HG03575 (cell line): ENCODE measurements around the gene FMO4.
"Not testable (repeated sequence)": the region's sequence is repeated elsewhere in the genome, so short reads cannot be mapped to it uniquely, and the experiment has no call there.

Source experiments
- ATAC-seq: cut with Tn5 transposase; IDR thresholded peaks from one replicate; pipeline ENCODE4 v1.9.1; 2021; ENCODE audit not compliant: unreplicated experiment, insufficient number of reproducible peaks, low FRiP score; ENCODE audit errors: extremely low read depth

The FMO4 gene, protein sequence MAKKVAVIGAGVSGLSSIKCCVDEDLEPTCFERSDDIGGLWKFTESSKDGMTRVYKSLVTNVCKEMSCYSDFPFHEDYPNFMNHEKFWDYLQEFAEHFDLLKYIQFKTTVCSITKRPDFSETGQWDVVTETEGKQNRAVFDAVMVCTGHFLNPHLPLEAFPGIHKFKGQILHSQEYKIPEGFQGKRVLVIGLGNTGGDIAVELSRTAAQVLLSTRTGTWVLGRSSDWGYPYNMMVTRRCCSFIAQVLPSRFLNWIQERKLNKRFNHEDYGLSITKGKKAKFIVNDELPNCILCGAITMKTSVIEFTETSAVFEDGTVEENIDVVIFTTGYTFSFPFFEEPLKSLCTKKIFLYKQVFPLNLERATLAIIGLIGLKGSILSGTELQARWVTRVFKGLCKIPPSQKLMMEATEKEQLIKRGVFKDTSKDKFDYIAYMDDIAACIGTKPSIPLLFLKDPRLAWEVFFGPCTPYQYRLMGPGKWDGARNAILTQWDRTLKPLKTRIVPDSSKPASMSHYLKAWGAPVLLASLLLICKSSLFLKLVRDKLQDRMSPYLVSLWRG

GRCh38 chr1:171313835-171314320 is at the start of gene FMO4:
FMO4 (plus strand) TSS chr1:171314183; CDS start chr1:171319826, 5,643 bp downstream.
- peak; percentile 100 for ATAC-seq

- ATAC-seq: no peak
These were observed 48.3 kb upstream of the FMO4 start for GRCh38 chr1:171265686-171266085.

DNA sequence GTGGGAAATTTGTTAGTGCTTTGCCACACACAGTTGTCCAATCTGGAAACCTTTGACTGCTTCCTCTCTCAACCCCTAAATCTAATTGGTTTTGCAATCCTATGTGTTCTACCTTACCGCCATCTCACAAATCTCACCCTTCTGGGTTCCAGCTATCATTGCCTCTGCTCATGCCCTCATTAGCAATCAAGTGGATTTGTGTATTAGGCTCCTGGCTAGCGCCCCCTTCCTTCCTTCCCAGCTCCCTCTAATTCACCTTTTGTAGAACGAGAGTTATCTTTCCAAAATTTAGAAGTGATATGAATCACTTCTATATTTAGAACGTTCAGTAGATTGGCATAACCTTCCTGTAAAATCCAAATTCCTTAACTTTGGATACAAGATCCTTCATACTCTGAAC is 47.1 kb upstream of the FMO4 start:
- no peak for ATAC-seq

- no peak for ATAC-seq
These were observed 46.6 kb upstream of the FMO4 start for GRCh38 chr1:171267391-171267790.

DNA sequence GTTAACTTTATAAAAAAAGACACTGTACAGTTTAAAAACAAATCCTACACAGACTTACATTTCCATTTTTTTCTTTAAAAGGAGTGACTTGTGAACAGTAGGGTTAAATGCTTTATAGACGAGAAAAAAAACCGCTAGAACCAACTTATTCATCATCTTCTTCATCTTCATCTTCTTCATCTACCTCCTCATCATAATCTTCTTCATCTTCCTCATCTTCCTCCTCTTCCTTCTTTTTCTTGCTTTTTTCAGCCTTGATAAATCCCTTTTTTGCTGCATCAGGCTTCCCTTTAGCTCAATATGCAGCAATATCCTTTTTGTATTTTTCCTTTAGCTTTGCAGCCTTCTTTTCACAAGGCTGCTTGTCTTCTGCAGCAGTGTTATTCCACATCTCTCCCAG is 43.2 kb upstream of the FMO4 start:
- ATAC-seq: no peak

DNA sequence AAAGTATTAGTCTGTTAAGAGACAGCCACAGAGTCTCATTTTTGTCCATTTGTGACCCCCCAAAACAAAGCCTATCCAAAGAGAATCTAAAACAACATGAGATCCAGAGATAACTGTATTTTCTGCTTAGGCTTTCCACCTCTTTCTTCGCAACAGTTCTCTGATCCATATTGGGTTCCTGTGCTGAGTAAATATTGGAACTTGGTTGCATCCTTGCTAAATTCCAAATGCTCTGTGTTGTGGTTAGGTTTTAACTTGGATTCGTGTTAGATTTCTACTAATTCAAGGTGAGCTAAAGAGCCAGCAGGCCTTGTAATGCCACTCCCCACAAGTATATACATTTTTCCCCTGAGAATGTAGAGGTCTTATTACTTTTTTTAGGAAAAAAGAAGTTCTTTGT is 36.4 kb upstream of the FMO4 start:
- ATAC-seq: no peak

DNA sequence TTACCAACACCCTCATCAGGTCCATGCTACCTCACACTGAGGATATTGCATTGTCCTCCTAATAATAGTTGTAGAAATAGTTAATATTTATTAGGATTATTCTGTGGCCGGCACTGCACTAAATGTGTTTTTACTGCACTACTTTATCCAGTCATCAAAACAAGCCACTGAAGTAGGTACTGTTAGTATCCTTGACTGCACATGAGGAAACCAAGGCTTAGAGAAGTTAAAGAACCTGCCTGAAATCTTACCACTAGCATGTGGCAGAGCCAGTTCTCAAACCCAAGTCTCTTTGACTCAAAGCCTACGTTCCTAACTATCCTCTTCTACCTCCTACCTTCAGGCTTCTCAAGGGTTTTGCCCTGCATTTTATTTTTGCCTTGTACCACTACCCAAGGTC is 34.7 kb upstream of the FMO4 start:
- no peak for ATAC-seq

GRCh38 chr1:171279678-171280077 is 34.3 kb upstream of the FMO4 start:
- ATAC-seq: no peak

DNA sequence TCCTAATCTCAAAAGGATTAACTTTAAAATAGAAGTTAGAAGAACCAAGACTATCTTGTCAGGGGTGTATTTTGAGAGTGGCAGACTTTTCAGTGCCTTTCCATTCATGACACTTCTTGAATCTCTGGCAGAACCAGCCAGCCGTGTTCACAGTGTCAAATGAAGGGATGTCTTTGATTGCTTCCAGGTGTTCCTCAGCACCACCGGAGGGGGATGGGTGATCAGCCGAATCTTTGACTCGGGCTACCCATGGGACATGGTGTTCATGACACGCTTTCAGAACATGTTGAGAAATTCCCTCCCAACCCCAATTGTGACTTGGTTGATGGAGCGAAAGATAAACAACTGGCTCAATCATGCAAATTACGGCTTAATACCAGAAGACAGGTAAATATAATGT is 33.4 kb upstream of the FMO4 start:
- ATAC-seq: no peak

GRCh38 chr1:171286032-171286705 is 27.8 kb upstream of the FMO4 start:
- no peak for ATAC-seq

GRCh38 chr1:171290621-171291020 is 23.4 kb upstream of the FMO4 start:
- ATAC-seq: no peak

DNA sequence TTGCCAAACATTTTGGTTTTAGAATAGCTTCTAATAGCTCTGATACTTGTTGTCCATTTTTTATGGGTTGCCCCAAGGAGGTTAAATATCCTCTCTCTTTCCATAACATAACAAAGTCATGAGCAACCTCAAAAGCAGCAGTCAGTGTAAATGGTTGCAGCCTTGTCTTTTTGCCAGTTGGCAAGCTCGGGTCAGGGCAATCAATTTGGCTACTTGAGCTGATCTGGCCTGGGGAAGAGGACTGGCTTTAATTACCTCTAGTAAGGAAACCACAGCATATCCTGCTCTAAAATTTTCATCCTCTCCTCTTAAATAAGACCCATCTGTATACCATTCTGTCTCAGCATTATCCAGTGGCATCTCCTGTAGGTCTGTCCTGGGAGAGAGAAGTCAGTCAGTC is 21.2 kb upstream of the FMO4 start:
- no peak for ATAC-seq

- not testable (repeated sequence) for ATAC-seq
These were observed 18.6 kb upstream of the FMO4 start for GRCh38 chr1:171295383-171295782.

DNA sequence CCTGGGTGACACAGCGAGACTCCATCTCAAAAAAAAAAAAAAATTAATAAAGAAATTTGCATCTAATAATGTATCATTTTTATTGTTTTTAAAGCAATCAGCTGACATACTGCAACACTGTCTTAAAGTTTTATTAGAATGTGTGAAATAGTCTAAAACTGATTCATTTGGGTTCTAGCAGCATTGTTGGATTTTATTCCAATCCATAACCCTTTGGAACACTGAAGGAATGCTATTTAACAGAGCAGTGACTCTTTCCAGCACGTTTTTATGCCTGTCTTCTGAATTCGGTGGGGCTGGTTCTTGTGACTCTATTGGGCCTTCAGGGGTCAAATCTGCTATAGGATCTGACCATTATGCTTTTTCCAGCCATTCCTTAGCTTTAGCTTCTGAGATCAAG is 18.2 kb upstream of the FMO4 start:
- no peak for ATAC-seq

GRCh38 chr1:171296897-171297296 is 17.1 kb upstream of the FMO4 start:
- no peak for ATAC-seq

- no peak for ATAC-seq
These were observed 15.3 kb upstream of the FMO4 start for GRCh38 chr1:171298696-171299095.

DNA sequence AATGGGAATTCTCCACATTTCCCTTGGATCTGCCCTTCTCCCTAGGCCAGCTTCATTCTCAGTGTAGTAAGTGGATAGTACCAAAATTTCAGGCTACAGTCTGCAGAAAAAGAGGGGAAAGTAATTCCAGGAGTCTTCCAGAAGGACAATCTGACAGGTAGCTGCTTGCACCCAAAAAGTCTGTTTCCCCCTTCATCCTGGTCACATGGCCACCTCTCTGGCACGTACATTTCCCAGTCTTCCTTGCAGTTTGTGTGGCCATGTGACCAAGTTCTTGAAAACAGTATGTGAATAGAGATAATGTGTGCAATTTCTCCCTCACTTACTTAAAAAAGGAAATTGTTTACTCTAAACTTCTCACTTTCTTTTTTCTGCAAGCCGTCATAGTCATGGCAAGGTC is 14.6 kb upstream of the FMO4 start:
- ATAC-seq: no peak

DNA sequence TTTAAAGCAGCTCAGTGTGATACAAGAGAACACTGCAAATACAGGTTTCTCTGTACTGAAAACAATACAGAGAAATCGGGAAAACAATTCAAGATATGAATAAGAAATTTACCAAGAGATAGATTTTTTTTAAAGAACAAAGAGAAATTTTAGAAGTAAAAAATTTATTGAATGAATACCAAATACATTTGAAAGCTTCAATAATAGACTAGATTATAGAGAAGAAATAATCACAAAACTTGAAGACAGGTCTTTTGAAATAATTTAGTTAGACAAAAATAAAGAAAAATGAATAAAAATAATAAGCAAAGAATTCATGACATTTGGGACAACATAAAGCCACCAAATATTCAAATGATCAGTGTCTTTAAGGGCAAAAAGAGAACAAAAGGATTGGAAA is 13.6 kb upstream of the FMO4 start:
- ATAC-seq: no peak

DNA sequence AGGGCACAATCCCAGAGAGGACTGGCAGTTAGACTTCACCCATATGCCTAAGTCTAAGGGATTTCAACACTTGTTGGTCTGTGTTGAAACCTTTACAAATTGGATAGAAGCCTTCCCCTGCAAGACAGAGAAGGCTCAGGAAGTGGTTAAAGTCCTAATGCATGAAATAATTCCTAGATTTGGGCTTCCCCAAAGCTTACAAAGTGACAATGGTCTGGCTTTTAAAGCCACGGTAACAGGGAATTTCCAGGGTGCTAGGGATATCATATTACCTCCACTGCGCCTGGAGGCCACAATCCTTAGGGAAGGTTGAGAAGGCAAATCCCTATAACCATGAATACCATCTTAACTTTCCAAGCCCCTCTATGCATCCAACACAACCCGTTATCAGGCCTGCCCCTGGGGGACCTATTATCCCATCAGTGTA is 3.3 kb upstream of the FMO4 start:
- ATAC-seq: no peak
